IMR-90 (cell line): ENCODE data around the gene TANGO6. TPM values are rescaled to one million over a fixed set of nuclear protein-coding genes. Genes with fewer than 3 reads are reported as not detected.

Source experiments
- ATAC-seq: fragments of 200-7000 bp; cut with Tn5 transposase; 2 replicates; pipeline ENCODE4 v1.9.1; 2020; ENCODE audit warnings: low read depth, mild to moderate bottlenecking, moderate library complexity
- BruUV-seq: library from RNA; stranded (reverse); fragments of 400-500 nt; replicated peaks from 2 replicates; lab custom pipeline; 2021; lab: Mats Ljungman, UMichigan
- CTCF ChIA-PET: fragments of 300-600 bp; formaldehyde crosslinking; extraction: SDS; loops from one replicate; lab custom pipeline; 2021; ENCODE audit warnings: antibody characterized with exemption; lab: Yijun Ruan, JAX
- POLR2A ChIA-PET: fragments of 300-600 bp; sonication (Branson Sonifier 250); formaldehyde crosslinking; loops from one replicate; lab custom pipeline; 2022; ENCODE audit warnings: antibody characterized with exemption; ENCODE audit not compliant: unreplicated experiment; lab: Charles Lee
- DNase-seq: peaks from one replicate; pipeline ENCODE4 v3.0.0; 2013
- H2AFZ ChIP-seq: replicated peaks from 2 replicates; pipeline ENCODE3; 2013; ENCODE audit warnings: low read length, mild to moderate bottlenecking; ENCODE audit not compliant: poor library complexity
- H2AK5ac ChIP-seq: 2 replicates; pipeline ENCODE4 v1.6.1; 2013; ENCODE audit warnings: low read depth, low read length, inconsistent platforms
- H2AK9ac ChIP-seq: replicated peaks from 2 replicates; pipeline ENCODE3; 2013; ENCODE audit warnings: mild to moderate bottlenecking, low read depth, low read length, moderate library complexity; ENCODE audit not compliant: poor library complexity
- H2BK120ac ChIP-seq: 2 replicates; pipeline ENCODE4 v1.6.1; 2013; ENCODE audit warnings: low read depth, low read length, inconsistent platforms
- H2BK15ac ChIP-seq: 3 replicates; pipeline ENCODE4 v1.6.1; 2013; ENCODE audit warnings: low read depth, low read length, inconsistent platforms
- H2BK20ac ChIP-seq: 2 replicates; pipeline ENCODE4 v1.6.1; 2013; ENCODE audit warnings: low read depth, mild to moderate bottlenecking, inconsistent platforms, low read length, moderate library complexity
- H2BK5ac ChIP-seq: 2 replicates; pipeline ENCODE4 v1.6.1; 2013; ENCODE audit warnings: mild to moderate bottlenecking, low read depth, low read length, inconsistent platforms; ENCODE audit not compliant: poor library complexity, severe bottlenecking
- H3K14ac ChIP-seq: replicated peaks from 2 replicates; pipeline ENCODE4 v1.6.1; 2013; ENCODE audit warnings: low read depth, low read length, inconsistent platforms
- H3K18ac ChIP-seq: 2 replicates; pipeline ENCODE4 v1.6.1; 2013; ENCODE audit warnings: low read depth, low read length, control low read depth
- H3K23ac ChIP-seq: 2 replicates; pipeline ENCODE4 v1.6.1; 2013; ENCODE audit warnings: low read depth, low read length, inconsistent platforms
- H3K27ac ChIP-seq: 2 replicates; pipeline ENCODE4 v1.5.1; 2013; ENCODE audit warnings: mild to moderate bottlenecking, control low read depth, low read length; ENCODE audit not compliant: insufficient read depth
- H3K27me3 ChIP-seq: 2 replicates; pipeline ENCODE4 v1.6.1; 2013; ENCODE audit warnings: low read length; ENCODE audit not compliant: control insufficient read depth, insufficient read depth
- H3K36me3 ChIP-seq: 2 replicates; pipeline ENCODE4 v1.6.1; 2013; ENCODE audit warnings: low read length, mixed read lengths; ENCODE audit not compliant: control insufficient read depth, insufficient read depth
- H3K4ac ChIP-seq: 2 replicates; pipeline ENCODE4 v1.6.1; 2013; ENCODE audit warnings: low read depth, low read length, inconsistent platforms
- H3K4me1 ChIP-seq: 2 replicates; pipeline ENCODE4 v1.6.1; 2013; ENCODE audit warnings: low read length, mixed read lengths; ENCODE audit not compliant: control insufficient read depth, insufficient read depth
- H3K4me2 ChIP-seq: 2 replicates; pipeline ENCODE4 v1.6.1; 2013; ENCODE audit warnings: low read depth, mild to moderate bottlenecking, control low read depth, low read length, moderate library complexity
- H3K4me3 ChIP-seq: 2 replicates; pipeline ENCODE4 v1.5.1; 2013; ENCODE audit warnings: low read depth, mild to moderate bottlenecking, control low read depth, low read length, moderate library complexity; ENCODE audit not compliant: insufficient read depth
- H3K56ac ChIP-seq: 2 replicates; pipeline ENCODE4 v1.6.1; 2013; ENCODE audit warnings: low read length, inconsistent platforms; ENCODE audit not compliant: insufficient read depth; ENCODE audit errors: extremely low read depth
- H3K79me1 ChIP-seq, 2 experiments: 2 replicates each; pipeline ENCODE4 v1.6.1; 2013; ENCODE audit warnings: low read length in 2 of 2, inconsistent platforms in 1 of 2, low read depth in 1 of 2
- H3K9ac ChIP-seq: 2 replicates; pipeline ENCODE4 v1.6.1; 2013; ENCODE audit warnings: low read depth, low read length, control low read depth
- H3K9me1 ChIP-seq: 2 replicates; pipeline ENCODE4 v1.6.1; 2013; ENCODE audit warnings: low read length, inconsistent platforms; ENCODE audit not compliant: insufficient read depth
- H3K9me3 ChIP-seq: 2 replicates; pipeline ENCODE4 v1.6.1; 2013; ENCODE audit warnings: low read length; ENCODE audit not compliant: control insufficient read depth, insufficient read depth
- H4K20me1 ChIP-seq: 2 replicates; pipeline ENCODE4 v1.6.1; 2013; ENCODE audit warnings: low read length, inconsistent platforms; ENCODE audit not compliant: insufficient read depth
- H4K5ac ChIP-seq: 2 replicates; pipeline ENCODE4 v1.6.1; 2013; ENCODE audit warnings: mild to moderate bottlenecking, low read depth, low read length, control low read depth
- H4K8ac ChIP-seq, 2 experiments: 2 replicates each; pipeline ENCODE4 v1.6.1; 2013; ENCODE audit warnings: low read depth in 2 of 2, low read length in 2 of 2, control low read depth in 1 of 2, inconsistent platforms in 1 of 2
- H4K91ac ChIP-seq: 2 replicates; pipeline ENCODE4 v1.6.1; 2013; ENCODE audit warnings: low read depth, low read length, inconsistent platforms; ENCODE audit not compliant: insufficient read depth
- BHLHE40 ChIP-seq: fragments of 150-350 bp; IDR thresholded peaks from 2 replicates; pipeline ENCODE4 v1.6.1; 2016; ENCODE audit warnings: mild to moderate bottlenecking, low read depth, low read length
- CEBPB ChIP-seq: IDR thresholded peaks from 2 replicates; pipeline ENCODE4 v1.6.1; 2012; ENCODE audit warnings: low read depth, low read length, improper control_type of control experiment
- CHD1 ChIP-seq: IDR thresholded peaks from 2 replicates; pipeline ENCODE4 v1.6.1; 2012; ENCODE audit warnings: low read depth, low read length, improper control_type of control experiment
- CTCF ChIP-seq: conservative IDR thresholded peaks from 2 replicates; pipeline ENCODE4 v1.5.1; 2012; ENCODE audit warnings: mild to moderate bottlenecking, low read depth, low read length, improper control_type of control experiment
- ELK1 ChIP-seq: fragments of 150-350 bp; IDR thresholded peaks from 2 replicates; pipeline ENCODE4 v1.6.1; 2016; ENCODE audit warnings: low read depth, mild to moderate bottlenecking, low read length, moderate library complexity, borderline replicate concordance
- FOS ChIP-seq: fragments of 150-350 bp; IDR thresholded peaks from 2 replicates; pipeline ENCODE4 v1.6.1; 2016; ENCODE audit warnings: low read depth, low read length
- MAZ ChIP-seq: IDR thresholded peaks from 2 replicates; pipeline ENCODE4 v1.6.1; 2012; ENCODE audit warnings: low read depth, mild to moderate bottlenecking, low read length, improper control_type of control experiment, moderate library complexity, borderline replicate concordance
- MXI1 ChIP-seq: IDR thresholded peaks from 2 replicates; pipeline ENCODE4 v1.6.1; 2012; ENCODE audit warnings: low read depth, mild to moderate bottlenecking, low read length, moderate library complexity, borderline replicate concordance
- NFE2L2 ChIP-seq: fragments of 150-350 bp; IDR thresholded peaks from 2 replicates; pipeline ENCODE4 v1.6.1; 2016; ENCODE audit warnings: low read depth, mild to moderate bottlenecking, low read length
- POLR2A ChIP-seq: IDR thresholded peaks from 2 replicates; pipeline ENCODE4 v1.6.1; 2012; ENCODE audit warnings: mild to moderate bottlenecking, low read depth, low read length
- RAD21 ChIP-seq: IDR thresholded peaks from 2 replicates; pipeline ENCODE4 v1.6.1; 2012; ENCODE audit warnings: low read length, improper control_type of control experiment
- RCOR1 ChIP-seq: IDR thresholded peaks from 2 replicates; pipeline ENCODE4 v1.6.1; 2012; ENCODE audit warnings: mild to moderate bottlenecking, low read length, improper control_type of control experiment; ENCODE audit not compliant: insufficient replicate concordance
- RFX5 ChIP-seq: IDR thresholded peaks from 2 replicates; pipeline ENCODE4 v1.8.0; 2012; ENCODE audit warnings: low read depth, mild to moderate bottlenecking, low read length, moderate library complexity
- SMC3 ChIP-seq: fragments of 150-350 bp; IDR thresholded peaks from 2 replicates; pipeline ENCODE4 v1.6.1; 2016; ENCODE audit warnings: low read depth, mild to moderate bottlenecking, antibody characterized with exemption, low read length, moderate library complexity
- USF2 ChIP-seq: fragments of 150-350 bp; IDR thresholded peaks from 2 replicates; pipeline ENCODE4 v1.6.1; 2017; ENCODE audit warnings: mild to moderate bottlenecking, antibody characterized with exemption, low read length, low read depth
- WGBS, 2 experiments: methylation state at CpG; one replicate each; pipeline versions ENCODE4 v1.1.5 to v1.1.7; 2013; ENCODE audit warnings: missing lambda C conversion rate in 2 of 2; ENCODE audit not compliant: insufficient read length in 1 of 2; ENCODE audit errors: extremely low coverage in 2 of 2; 5-methylcytosine and 5-hydroxymethylcytosine counted together
- dilution Hi-C: fragments of 300-500 bp; cut with HindIII; formaldehyde crosslinking; loops from one replicate; pipeline ENCODE4 v1.14.3; 2018; ENCODE audit warnings: low sequenced_read_pairs; ENCODE audit not compliant: unreplicated experiment
- in situ Hi-C: fragments of 300-500 bp; cut with MboI; formaldehyde crosslinking; loops from 3 replicates; pipeline ENCODE4 v1.14.3; 2019; ENCODE audit warnings: low sequenced_read_pairs, inconsistent platforms, mixed read lengths
- intact Hi-C: fragments of 100-400 bp; cut with micrococcal nuclease; formaldehyde crosslinking; loops from 2 replicates; pipeline ENCODE4 v1.10.0; 2022
- polyA plus RNA-seq, 3 experiments: library from polyadenylated mRNA; depleted of rRNA; stranded (reverse); fragments of >200 nt; gene quantifications; 2 replicates each; pipeline ENCODE4 v1.2.3, GENCODE V29; 2012; ENCODE audit warnings: low replicate concordance in 1 of 3
- total RNA-seq: library from RNA; depleted of rRNA; stranded (reverse); fragments of >200 nt; gene quantifications from 2 replicates; pipeline ENCODE4 v1.2.3, GENCODE V29; 2012

Gene TANGO6
- total and polyA plus RNA-seq, 2 of the 4 experiments (the other 2 are of a cell fraction), result 6.7 to 22.4 TPM

GRCh38 chr16:69118468-69118867, 275.1 kb downstream of the TANGO6 start:
- Histone ChIP-seq H2AK5ac (no peak overlapping the region), H3K18ac (no peak overlapping the region), H2AK9ac (no peak overlapping the region), H2BK20ac (no peak overlapping the region), H3K4me1 (no peaks in the 10 kb centered on the region), H3K23ac (no peak overlapping the region), H3K9me3 (no peaks in the 10 kb centered on the region), H3K27me3 (no peaks in the 10 kb centered on the region), H3K4ac (no peak overlapping the region), H3K9me1 (peaks cover 6% of the 10 kb centered on the region), H3K79me1 (peaks cover 33 to 60% of the 10 kb centered on the region in 2 experiments), H4K91ac (no peak overlapping the region), H4K20me1 (peaks cover 15% of the 10 kb centered on the region), H2BK5ac (no peak overlapping the region), H3K56ac (no peak overlapping the region), H3K36me3 (peaks cover 57% of the 10 kb centered on the region), H3K14ac (no peak overlapping the region), H2AFZ (no peak overlapping the region), H2BK15ac (no peak overlapping the region), H4K5ac (no peak overlapping the region), H3K4me2 (no peak overlapping the region), H3K27ac (no peak overlapping the region), H3K4me3 (no peak overlapping the region), H4K8ac (no peak overlapping the region), H2BK120ac (no peak overlapping the region), H3K9ac (no peak overlapping the region)
- in situ Hi-C loops (loop anchor here (5.0 to 10.0 kb wide), 3 partner anchors 144 to 414 kb away; no protein-coding TSS in a partner anchor), dilution Hi-C loops (no loop called here), intact Hi-C loops (no loop called here)
- no CpG with 5 or more reads among the region's 2 CpGs for WGBS, 2 experiments
- CTCF ChIA-PET, result no interaction called here
- ATAC-seq (no peak), DNase-seq (no peak)
- POLR2A ChIA-PET, result no interaction called here
- BruUV-seq, result TSS peak; percentile 48
- TF ChIP-seq MAZ (no peak), ELK1 (no peak), BHLHE40 (no peak), MXI1 (no peak), RCOR1 (no peak), CHD1 (no peak), SMC3 (no peak), NFE2L2 (no peak), CEBPB (no peak), RFX5 (no peak), POLR2A (no peak), USF2 (no peak), RAD21 (no peak), CTCF (no peak), FOS (no peak)
